ENCODE measurements around the gene SNF8. TPM values are rescaled to one million over a fixed set of nuclear protein-coding genes. Genes with fewer than 3 reads are reported as not detected.

SNF8 gene
- total RNA-seq, 2 donors from 2014 or later, result 118 to 121 TPM

- Histone ChIP-seq H3K27me3 (replicated peaks; ENCODE audit: insufficient read depth) (no peaks in the 10 kb centered on the region), H3K4me1 (ENCODE audit: control insufficient read depth in 1 of 2, low read depth in 2 of 2) (peaks cover 8 to 15% of the 10 kb centered on the region in 2 donors), H3K4me3 (no peak overlapping the region), H3K27ac (no peak overlapping the region), H3K36me3 (no peaks in the 10 kb centered on the region), H3K9me3 (no peaks in the 10 kb centered on the region)
- TF ChIP-seq CTCF (IDR thresholded peaks at IDR 0.05), result no peak
- DNase-seq (ENCODE audit: low spot score) (no peak), ATAC-seq (ENCODE audit: insufficient number of reproducible peaks, low FRiP score, low read depth) (no peak)
These were observed 26.4 kb upstream of the SNF8 start for GRCh38 chr17:48970865-48971687.

DNA sequence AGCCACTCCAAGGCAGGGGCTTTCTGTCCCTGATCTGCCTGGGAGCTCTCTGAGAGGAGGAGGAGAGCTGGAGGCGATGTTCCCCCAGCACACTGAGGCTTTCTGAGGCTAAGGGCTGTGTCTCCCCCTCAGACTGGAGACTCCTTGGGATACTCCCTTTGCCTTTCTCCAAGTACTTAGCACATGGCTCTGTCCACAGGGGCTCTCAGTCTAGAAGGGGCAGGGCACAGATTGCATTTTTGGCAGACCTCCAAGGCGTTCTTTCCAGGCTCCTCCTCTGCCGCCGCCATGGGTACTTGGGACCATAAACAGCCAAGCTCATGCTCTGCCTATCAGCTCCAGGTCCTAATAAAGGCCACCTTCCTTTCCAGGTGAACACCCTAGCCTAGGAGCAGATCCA is 25.6 kb upstream of the SNF8 start:
- no peak for TF ChIP-seq CTCF (IDR thresholded peaks at IDR 0.05)
- no peaks in the 10 kb centered on the region for H3K27me3 ChIP-seq (replicated peaks; ENCODE audit: insufficient read depth)
- no peak overlapping the region for H3K4me3 ChIP-seq
- H3K9me3 ChIP-seq, result no peaks in the 10 kb centered on the region
- DNase-seq (ENCODE audit: low spot score) (no peak), ATAC-seq (ENCODE audit: insufficient number of reproducible peaks, low FRiP score, low read depth) (no peak)
- H3K36me3 ChIP-seq, result no peaks in the 10 kb centered on the region
- peaks cover 8 to 15% of the 10 kb centered on the region in 2 donors for H3K4me1 ChIP-seq (ENCODE audit: control insufficient read depth in 1 of 2, low read depth in 2 of 2)
- no peak overlapping the region for H3K27ac ChIP-seq

GRCh38 chr17:48961516-48962233 is 17.0 kb upstream of the SNF8 start:
- DNase-seq (ENCODE audit: low spot score) (no peak), ATAC-seq (ENCODE audit: insufficient number of reproducible peaks, low FRiP score, low read depth) (no peak)
- H3K27me3 ChIP-seq (replicated peaks; ENCODE audit: insufficient read depth), result no peaks in the 10 kb centered on the region
- H3K9me3 ChIP-seq, result no peaks in the 10 kb centered on the region
- no peaks in the 10 kb centered on the region for H3K4me1 ChIP-seq (ENCODE audit: control insufficient read depth in 1 of 2, low read depth in 2 of 2)
- H3K4me3 ChIP-seq, result no peak overlapping the region
- no peaks in the 10 kb centered on the region for H3K36me3 ChIP-seq
- H3K27ac ChIP-seq, result no peak overlapping the region
- no peak for TF ChIP-seq CTCF (IDR thresholded peaks at IDR 0.05)

GRCh38 chr17:48960834-48961515 is 16.3 kb upstream of the SNF8 start:
- no peaks in the 10 kb centered on the region for H3K27me3 ChIP-seq (replicated peaks; ENCODE audit: insufficient read depth)
- no peak for ATAC-seq (ENCODE audit: insufficient number of reproducible peaks, low FRiP score, low read depth)

More at GRCh38 chr17:48960834-48961515, 16.3 kb upstream of the SNF8 start:
- H3K4me3 ChIP-seq, result no peak overlapping the region
- H3K36me3 ChIP-seq, result no peaks in the 10 kb centered on the region
- H3K9me3 ChIP-seq, result no peaks in the 10 kb centered on the region
- no peak for TF ChIP-seq CTCF (IDR thresholded peaks at IDR 0.05)
- DNase-seq (ENCODE audit: low spot score), result no peak
- H3K27ac ChIP-seq, result no peak overlapping the region
- no peaks in the 10 kb centered on the region for H3K4me1 ChIP-seq (ENCODE audit: control insufficient read depth in 1 of 2, low read depth in 2 of 2)

Measured in thoracic aorta (tissue), 2 donors.